GM19035 (cell line): ENCODE results near the gene TCF19.

Source experiments
- ATAC-seq: cut with Tn5 transposase; IDR thresholded peaks from one replicate; pipeline ENCODE4 v1.9.1; 2021; ENCODE audit not compliant: unreplicated experiment

TCF19 gene

GRCh38 chr6:31204751-31205145 is 46.4 kb downstream of the TCF19 start:
- no peak for ATAC-seq

- ATAC-seq: no peak
Measured at GRCh38 chr6:31205638-31206037, 47.2 kb downstream of the TCF19 start.

- no peak for ATAC-seq
Measured at GRCh38 chr6:31208506-31208905, 50.1 kb downstream of the TCF19 start.

GRCh38 chr6:31209137-31209536 is 50.7 kb downstream of the TCF19 start:
- ATAC-seq: no peak

- ATAC-seq: no peak
Measured at GRCh38 chr6:31210123-31210522, 51.7 kb downstream of the TCF19 start.

GRCh38 chr6:31210741-31211532 is 52.5 kb downstream of the TCF19 start:
- no peak for ATAC-seq
